Measurements from ENCODE around the gene TMEM37. TPM values are rescaled to one million over a fixed set of nuclear protein-coding genes. Genes with fewer than 3 reads are reported as not detected.
A peak's percentile ranks its signal among the peaks of the same experiment; 100 is the strongest.

The TMEM37 gene
- total and polyA plus RNA-seq, 2 of the 13 experiments (the other 11 are each of a cell fraction or from before 2014, with no cell fraction given), result 37.7 to 115 TPM

GRCh38 chr2:119433636-119434327 lies 2.1 kb downstream of the TMEM37 start (continued):
- TF ChIP-seq ZNF224 (CRISPR knock-in tag; IDR thresholded peaks at IDR 0.05) (0 out of 2 replicates have a peak, but pooled peaks have one; percentile 24), E2F1 (CRISPR knock-in tag; IDR thresholded peaks at IDR 0.05) (no peak), ZNF749 (CRISPR knock-in tag; IDR thresholded peaks at IDR 0.05; ENCODE audit: borderline replicate concordance) (no peak), MIXL1 (CRISPR knock-in tag; IDR thresholded peaks at IDR 0.05) (peak; percentile 56; the same call in 1 of the 2 replicates), ZNF646 (CRISPR knock-in tag; IDR thresholded peaks at IDR 0.05) (no peak), KAT7 (CRISPR knock-in tag; IDR thresholded peaks at IDR 0.05; ENCODE audit: borderline replicate concordance) (0 out of 2 replicates have a peak, but pooled peaks have one; percentile 0), ZSCAN20 (CRISPR knock-in tag; IDR thresholded peaks at IDR 0.05; ENCODE audit: borderline replicate concordance) (no peak), ZNF576 (CRISPR knock-in tag; IDR thresholded peaks at IDR 0.05) (no peak), ATM (IDR thresholded peaks at IDR 0.05; ENCODE audit: borderline replicate concordance) (no peak), MATR3 (CRISPR knock-in tag; IDR thresholded peaks at IDR 0.05) (no peak), THYN1 (CRISPR knock-in tag; IDR thresholded peaks at IDR 0.05; ENCODE audit: borderline replicate concordance, low read depth) (0 out of 2 replicates have a peak, but pooled peaks have one; percentile 29), TARDBP (CRISPR knock-in tag; IDR thresholded peaks at IDR 0.05) (peak; percentile 64; the same call in 1 of the 2 replicates), ZNF609 (CRISPR knock-in tag; IDR thresholded peaks at IDR 0.05; ENCODE audit: borderline replicate concordance) (no peak), MXD4 (CRISPR knock-in tag; IDR thresholded peaks at IDR 0.05) (no peak), ISX (CRISPR knock-in tag; conservative IDR thresholded peaks at IDR 0.05) (no peak), ZNF451 (CRISPR knock-in tag; IDR thresholded peaks at IDR 0.05) (no peak), PHB2 (IDR thresholded peaks at IDR 0.05; ENCODE audit: partially characterized antibody) (no peak)

All from HepG2 (cell line).